T-helper 2 cell treated with Interferon-gamma antibody and Interleukin-4, amounts not matched to agents 100 ng/mL and 5 ng/mL, for 36 hours (primary cell): Measurements from ENCODE around the gene MYO18A. TPM values are rescaled to one million over a fixed set of nuclear protein-coding genes. Genes with fewer than 3 reads are reported as not detected.

Source experiments
- intact Hi-C: fragments of 100-400 bp; cut with micrococcal nuclease; formaldehyde crosslinking; loops from one replicate; pipeline ENCODE4 v1.15.1; 2023
- total RNA-seq: library from RNA; stranded (reverse); gene quantifications from 2 replicates; pipeline ENCODE4 v1.2.3, GENCODE V29; 2022

MYO18A gene
- total RNA-seq, 1 donor from 2014 or later: 101 TPM

DNA sequence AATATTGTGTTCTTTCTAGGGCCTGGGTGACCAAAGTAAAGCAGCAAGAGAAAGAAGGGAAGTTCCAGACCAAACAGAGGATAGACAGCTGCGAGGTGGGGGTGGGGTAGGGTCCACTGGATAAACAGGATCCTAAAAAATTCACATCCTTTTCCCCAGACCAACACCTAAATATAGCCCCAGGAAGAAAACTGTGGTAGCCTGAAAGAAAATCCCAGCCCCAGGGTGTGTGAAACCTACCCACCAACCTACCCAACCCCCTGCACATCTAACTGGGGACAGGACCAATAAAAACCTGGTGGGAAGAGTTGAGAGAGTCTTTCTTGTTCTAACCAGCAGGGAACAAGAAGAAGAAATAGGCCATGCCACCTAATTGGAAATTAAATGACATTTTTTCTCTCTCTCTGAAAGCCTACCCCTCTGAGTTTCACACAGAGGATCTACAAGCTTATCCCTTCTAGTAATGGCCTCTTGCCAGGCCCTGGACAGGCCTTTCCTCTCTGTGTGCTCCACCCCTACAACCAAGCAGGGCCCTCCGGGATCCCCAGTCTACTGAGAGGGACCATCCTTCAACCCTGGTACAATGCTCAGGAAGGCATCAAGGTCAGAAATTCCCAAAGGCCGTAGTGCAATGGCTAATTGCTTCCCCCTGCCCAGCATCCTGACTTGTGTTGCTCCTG is 12.0 kb downstream of the MYO18A start:
- intact Hi-C loops: no loop called here

DNA sequence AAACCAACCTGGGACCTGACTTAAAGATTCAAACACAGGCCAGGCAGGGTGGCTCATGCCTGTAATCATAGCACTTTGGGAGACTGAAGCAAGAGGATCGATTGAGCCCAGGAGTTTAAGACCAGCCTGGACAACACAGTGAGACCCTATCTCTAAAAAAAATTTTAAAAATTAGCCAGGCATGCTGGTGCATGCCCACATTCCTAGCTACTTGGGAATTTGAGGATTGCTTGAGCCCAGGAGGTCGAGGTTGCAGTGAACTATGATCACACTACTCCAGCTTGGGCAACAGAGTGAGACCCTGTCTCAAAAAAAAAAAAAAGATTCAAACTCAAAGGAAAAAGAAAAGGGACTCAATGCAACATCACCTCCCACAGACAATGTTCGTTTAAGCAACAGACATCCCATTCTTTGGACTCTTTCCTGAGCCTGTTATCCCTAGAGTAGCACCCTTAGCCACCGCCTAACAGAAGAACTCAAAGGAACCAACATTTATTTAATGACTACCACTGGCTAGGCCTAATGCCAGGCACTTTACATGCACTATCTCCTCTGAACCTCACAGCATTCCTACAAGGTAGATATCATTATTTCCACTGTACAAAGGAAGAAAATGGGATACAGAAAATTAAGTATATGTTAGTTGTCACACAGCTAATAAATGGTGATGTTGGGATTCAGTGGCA is 12.7 kb downstream of the MYO18A start:
- intact Hi-C loops: no loop called here

GRCh38 chr17:29166507-29166887 is 13.7 kb downstream of the MYO18A start:
- intact Hi-C loops: no loop called here

DNA sequence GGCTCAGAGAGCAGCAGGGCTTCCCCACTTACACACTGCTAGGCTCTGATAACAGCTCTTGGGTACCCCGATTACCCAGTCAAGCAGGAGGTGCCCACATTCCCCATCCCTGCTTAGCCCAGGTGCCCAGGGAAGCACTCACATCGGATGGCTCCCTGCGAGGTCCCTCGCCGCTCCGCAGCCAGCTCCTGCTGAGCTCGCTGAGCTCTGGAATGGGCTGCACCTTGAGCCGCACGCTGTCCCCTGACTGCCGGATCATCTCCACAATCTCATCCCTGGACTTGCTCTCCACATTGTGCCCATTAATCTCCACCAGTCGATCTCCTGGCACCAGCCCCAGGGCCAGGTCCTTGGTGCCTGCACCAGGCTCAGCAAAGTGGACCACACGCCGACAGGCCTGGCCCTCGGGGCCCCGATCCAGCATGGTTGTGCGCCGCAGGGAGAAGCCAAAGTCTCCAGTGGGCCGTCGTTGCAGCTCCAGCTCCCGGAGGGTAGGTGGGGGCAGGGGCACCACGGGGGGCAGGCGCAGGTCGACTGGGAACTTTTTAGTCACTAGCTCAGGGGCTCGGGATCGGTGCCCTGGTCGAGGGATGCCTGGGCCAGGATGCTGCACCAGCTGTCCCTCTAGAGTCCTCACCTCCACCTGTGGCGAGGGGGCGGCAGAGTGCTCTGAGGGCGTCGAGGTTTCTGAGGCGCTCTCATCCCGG is 14.2 kb downstream of the MYO18A start:
- intact Hi-C loops: no loop called here

- intact Hi-C loops: no loop called here
Measured at GRCh38 chr17:29165261-29165660, 14.9 kb downstream of the MYO18A start.

DNA sequence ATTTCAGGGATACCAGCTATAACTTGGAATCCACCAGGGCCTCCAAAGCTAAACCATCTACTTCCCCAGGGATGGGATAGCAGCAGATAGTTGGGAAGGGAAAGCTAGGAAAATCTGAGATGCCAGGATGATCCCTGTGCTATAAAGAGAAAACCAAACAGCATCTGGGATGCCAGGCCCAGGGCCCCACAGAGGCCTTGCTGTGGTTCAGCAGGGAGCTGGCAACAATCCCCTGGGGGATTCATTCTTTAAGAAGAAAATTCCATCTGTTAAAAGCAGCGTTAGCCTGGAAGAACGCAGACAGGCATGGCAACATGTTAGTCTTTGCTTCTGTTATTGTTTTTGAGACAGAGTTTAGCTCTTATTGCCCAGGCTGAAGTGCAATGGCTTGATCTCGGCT is 16.6 kb downstream of the MYO18A start:
- intact Hi-C loops: no loop called here

- intact Hi-C loops: no loop called here
Measured at GRCh38 chr17:29162909-29163341, 17.3 kb downstream of the MYO18A start.

DNA sequence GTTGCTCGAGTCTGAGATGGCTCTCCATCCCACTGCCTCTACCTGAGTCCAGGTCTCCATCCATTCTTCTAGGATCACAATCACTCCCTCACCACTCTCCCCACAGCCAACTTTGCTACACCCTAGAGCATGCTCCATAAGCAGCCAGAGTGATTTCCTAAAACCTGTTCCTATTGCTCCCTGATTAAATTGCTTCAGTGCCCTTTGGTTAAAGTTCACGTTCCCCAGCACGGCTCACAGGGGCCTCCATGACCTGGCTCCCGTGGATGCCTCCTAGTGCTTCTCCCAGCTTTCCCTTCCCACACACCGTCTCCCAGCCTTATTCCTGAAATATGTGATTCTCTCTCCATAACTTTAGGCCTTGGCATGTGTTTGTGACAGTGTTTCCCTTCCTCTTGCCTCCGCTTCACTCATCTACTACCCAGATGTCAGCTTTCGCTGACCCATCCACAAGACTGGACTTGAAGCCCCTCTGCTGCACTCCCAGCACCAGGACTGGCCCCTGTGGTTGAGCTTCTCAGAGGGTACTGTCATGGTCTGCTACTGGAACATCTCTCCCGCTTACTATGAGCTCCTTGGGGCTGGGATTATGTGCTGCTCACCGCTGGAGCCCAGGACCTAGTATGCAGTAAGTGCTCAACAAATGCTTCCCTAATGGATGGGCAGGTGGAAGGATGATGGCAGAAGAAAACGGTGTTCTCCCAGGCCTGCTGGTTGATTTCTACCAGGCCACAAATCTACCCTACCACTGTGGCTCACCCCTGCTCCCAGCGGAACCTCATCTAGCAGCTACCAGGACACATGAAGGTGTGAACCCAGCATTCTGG is 17.9 kb downstream of the MYO18A start:
- intact Hi-C loops: no loop called here

DNA sequence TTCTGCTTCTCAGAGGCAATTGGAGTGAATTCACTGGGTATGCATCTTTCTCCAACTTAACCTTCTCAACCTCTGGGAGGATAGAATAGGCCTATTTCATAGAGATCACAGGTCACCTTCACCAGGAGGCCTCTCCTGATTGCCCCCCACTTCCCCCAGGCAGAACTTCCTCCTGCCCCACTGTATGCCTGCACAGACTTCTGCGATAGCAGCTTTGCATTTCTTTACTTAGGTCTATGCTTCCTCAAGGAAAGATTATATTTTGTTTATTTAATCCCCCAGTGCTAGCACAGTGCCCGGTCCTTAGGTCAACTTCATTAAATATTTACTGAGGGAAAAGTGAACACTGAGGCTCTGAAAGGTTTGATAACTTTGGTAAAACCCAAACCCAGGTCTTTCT is 19.9 kb downstream of the MYO18A start:
- intact Hi-C loops: no loop called here

DNA sequence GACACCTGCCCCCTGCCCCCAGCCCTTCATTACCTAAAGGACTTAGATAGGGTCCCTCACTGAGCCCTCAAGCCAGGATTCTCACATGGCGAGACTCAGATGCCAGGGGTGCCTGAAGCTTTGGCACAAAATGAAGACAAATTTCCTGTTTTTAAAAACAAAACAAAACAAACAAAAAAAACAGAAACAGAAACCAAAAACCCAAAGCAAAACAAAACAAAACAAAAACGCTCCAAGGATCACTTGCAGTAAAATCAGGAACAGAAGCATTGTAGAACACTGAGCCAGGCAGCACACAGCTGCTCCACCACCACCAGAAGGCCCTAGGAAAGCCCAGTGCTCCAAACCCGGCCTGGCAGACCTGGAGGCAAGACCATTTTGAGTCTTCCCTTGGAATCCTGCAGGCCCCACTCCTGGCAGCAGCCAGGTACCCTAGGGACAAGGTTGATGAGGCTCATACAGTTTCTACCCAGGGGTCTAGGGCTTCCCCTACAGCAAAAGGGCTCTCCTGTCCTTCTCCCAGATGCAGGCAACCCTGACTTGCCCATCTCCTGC is 20.8 kb downstream of the MYO18A start:
- intact Hi-C loops: no loop called here

DNA sequence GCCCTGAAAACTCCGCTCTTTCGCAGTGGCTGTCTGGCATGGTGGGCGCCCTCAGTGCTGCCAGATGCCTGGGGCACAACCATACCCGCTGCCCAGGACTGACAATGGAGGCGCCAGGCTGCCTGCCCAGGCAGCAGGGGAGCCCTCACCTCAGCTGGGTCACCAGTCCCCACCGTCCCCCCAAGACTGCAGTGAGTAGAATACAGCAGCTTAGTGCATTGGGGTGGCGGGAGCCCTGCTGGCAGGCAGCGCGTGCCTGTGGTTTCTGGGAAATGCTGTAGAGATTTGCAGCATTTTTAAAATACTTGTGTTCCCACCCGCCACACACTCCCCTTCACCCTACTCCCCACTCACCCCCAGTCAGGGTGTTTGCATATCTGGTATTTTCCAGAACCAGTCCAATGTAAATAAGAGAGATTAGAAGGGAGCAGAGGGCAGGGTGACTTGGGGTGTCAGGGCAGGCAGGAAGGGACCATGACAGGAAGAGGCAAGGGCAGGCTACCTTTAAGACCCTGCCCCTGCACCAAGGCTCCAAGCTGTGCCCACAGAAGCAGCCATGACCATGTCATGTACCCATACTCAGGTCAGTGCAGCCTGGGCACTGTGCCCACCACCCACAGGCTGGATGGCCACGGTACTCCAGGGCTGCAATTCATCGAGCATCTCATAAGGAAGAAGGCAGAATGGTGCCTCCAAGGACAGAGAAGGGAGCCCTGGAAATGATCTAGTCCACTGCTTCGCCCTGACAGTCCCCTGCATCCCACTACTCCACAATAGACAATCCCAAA is 21.5 kb downstream of the MYO18A start:
- intact Hi-C loops: no loop called here

DNA sequence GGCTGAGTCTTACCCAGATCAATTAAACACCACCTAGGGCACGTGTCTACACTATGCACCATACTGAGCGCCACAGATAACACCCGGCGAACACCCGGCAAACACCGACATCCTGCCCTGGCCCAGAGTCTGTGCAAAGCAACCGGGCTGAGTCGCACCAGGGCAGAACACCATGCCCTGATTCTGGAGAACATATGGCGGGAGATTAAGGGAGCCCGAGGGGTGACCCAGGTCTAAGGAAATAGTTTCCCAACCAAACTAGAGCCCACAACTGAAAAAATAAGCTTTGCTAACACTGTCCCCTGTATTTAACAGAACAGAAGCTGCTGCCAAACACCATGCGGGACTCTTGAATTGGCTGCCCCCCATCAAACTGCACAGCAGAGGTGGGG is 22.1 kb downstream of the MYO18A start:
- intact Hi-C loops: no loop called here

DNA sequence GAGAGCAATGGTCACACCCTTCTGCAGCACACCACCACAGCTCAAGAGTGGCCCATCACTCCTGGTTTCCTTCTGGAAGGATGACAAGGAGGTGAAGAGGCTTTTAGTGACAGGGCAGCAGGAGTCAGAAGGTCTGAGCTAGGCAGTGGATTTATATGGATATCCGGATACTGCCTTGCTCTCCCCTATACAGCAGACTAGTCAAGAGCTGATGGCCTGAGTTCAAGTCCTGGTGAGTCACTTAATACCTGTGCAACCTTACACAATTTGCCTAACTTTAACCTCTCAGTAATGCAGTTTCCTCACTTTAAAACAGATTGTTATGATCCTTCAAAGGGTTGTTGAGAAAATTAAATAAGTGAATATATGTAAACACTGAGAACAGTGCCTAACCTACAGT is 22.9 kb downstream of the MYO18A start:
- intact Hi-C loops: no loop called here

- intact Hi-C loops: no loop called here
Measured at GRCh38 chr17:29156781-29157180, 23.4 kb downstream of the MYO18A start.

GRCh38 chr17:29155966-29156338 is 24.2 kb downstream of the MYO18A start:
- intact Hi-C loops: no loop called here

DNA sequence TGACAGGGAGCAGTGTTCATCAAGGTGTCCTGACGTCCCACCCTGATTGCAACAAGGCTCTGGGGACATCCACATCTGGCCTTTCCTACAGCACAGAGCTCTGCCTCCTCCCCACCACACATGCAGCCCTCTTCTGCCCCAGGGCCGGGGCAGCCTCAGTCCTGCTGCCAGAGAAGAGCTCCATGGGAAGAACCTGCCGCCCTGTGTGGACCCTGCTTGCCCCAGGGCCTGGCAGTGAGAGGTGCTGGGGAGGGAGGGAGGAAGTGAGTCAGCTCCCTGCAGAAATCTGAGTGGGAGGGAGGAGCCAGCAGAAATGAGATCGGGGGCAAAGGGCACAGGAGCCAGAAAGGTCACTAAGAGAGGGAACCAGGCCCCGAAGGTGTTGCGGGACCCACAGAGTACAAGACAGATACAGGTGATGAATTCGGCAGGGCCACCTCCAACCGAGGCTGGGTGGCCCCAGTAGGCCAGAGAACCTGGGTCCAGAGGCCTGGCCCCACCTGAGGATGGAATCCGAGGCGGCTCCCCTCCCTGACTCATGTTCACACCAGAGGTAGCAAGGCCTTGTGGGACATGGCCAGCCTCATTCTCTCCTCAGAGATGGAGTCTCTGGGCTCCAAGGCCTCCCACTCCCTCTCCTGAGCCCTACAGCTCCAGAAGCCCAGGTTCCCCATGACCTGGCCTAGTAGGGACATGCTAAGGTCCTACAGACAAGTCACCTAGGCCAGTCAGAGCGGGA is 24.8 kb downstream of the MYO18A start:
- intact Hi-C loops: no loop called here

DNA sequence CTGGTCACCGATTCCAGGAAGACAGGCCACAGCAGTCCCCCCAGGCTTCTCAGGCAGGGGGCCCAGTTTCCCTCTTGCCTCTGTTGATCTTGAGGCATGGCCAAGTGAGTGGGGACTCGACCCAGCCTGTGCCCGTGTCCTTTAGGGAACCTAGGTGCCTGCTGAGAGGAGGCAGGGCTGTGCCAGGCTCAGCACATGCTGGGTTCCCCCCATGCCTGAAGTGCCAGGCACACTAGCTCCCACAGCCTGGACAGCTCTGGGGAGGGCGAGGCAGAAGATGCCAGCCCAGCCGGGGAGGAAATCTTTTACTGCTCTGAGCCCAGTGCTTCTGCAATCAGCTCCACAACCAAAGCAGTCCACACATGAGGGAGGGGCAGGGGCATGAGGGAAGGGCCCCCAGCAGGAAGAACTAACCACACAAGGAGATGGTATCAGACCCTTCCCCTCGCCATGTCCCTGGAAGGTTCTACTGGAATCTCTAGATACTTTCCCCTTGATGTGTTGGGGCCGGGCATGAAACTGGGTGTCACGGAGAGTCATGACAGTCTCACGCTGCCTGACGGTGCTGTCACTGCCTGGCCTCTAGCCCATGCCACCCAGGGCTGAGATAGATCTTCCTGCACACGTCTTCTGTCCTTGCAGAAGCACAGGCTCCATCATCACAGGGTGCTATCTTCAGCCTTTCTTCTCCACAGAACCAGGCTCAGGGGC is 25.5 kb downstream of the MYO18A start:
- intact Hi-C loops: no loop called here

DNA sequence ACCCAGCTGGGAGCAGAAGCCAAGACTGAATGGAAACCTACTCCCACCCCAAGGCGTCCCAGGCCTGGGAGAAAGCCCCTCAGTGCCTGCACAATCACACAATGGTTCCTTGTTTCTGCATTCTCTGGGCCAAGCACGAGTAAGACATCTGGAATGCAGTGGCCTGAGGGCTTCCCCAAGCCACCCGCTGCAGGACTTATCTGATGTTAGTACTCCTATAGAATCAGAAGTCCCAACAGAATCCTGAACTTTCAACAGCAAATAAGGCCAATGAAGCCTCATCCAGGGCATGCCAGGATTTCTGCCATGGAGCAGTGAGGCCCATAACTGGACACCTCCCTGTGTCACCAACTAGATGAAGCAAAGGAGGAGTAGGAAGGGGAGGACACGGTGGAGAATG is 28.6 kb downstream of the MYO18A start:
- intact Hi-C loops: no loop called here

- intact Hi-C loops: no loop called here
Measured at GRCh38 chr17:29150161-29150560, 30.0 kb downstream of the MYO18A start.
